C4-2B (cell line): Measurements from ENCODE around the gene MKX.

Experiments
- H3K27ac ChIP-seq: fragments of 450-650 bp; 2 replicates; pipeline ENCODE4 v1.5.1; 2017
- CTCF ChIP-seq: fragments of 450-650 bp; conservative IDR thresholded peaks from 2 replicates; pipeline ENCODE4 v1.5.1; 2017; ENCODE audit warnings: mild to moderate bottlenecking
- ZFX ChIP-seq: fragments of 450-650 bp; IDR thresholded peaks from 2 replicates; pipeline ENCODE4 v1.6.1; 2017

Gene MKX

GRCh38 chr10:27654284-27654683 lies 91.3 kb downstream of the MKX start:
- no peak overlapping the region for H3K27ac ChIP-seq
- TF ChIP-seq ZFX (no peak), CTCF (no peak)

- H3K27ac ChIP-seq: no peak overlapping the region
- TF ChIP-seq CTCF: no peak
- TF ChIP-seq ZFX: no peak
Measured at GRCh38 chr10:27646604-27647175, 98.9 kb downstream of the MKX start.

- no peak overlapping the region for H3K27ac ChIP-seq
- no peak for TF ChIP-seq CTCF
- no peak for TF ChIP-seq ZFX
Measured at GRCh38 chr10:27646194-27646593, 99.4 kb downstream of the MKX start.

GRCh38 chr10:27644307-27644939 lies 101.2 kb downstream of the MKX start:
- TF ChIP-seq ZFX (no peak), CTCF (no peak)
- no peak overlapping the region for H3K27ac ChIP-seq

- H3K27ac ChIP-seq: no peak overlapping the region
- no peak for TF ChIP-seq CTCF
- TF ChIP-seq ZFX: no peak
Measured at GRCh38 chr10:27643301-27643700, 102.3 kb downstream of the MKX start.

GRCh38 chr10:27642023-27642589 lies 103.5 kb downstream of the MKX start:
- TF ChIP-seq ZFX (no peak), CTCF (no peak)

GRCh38 chr10:27638071-27638750 lies 107.4 kb downstream of the MKX start:
- no peak for TF ChIP-seq CTCF
- no peak overlapping the region for H3K27ac ChIP-seq

More at GRCh38 chr10:27642023-27642589, 103.5 kb downstream of the MKX start:
- no peak overlapping the region for H3K27ac ChIP-seq
